Measurements from ENCODE around the gene DUSP16.

The DUSP16 gene

GRCh38 chr12:12445882-12446181 is 116.8 kb downstream of the DUSP16 start:
- DNase-seq (ENCODE audit: low read depth in 1 of 2, low spot score in 1 of 2): no peak

GRCh38 chr12:12445165-12445881 is 117.3 kb downstream of the DUSP16 start:
- no peak for DNase-seq (ENCODE audit: low read depth in 1 of 2, low spot score in 1 of 2)

GRCh38 chr12:12443431-12443878 is 119.2 kb downstream of the DUSP16 start:
- DNase-seq (ENCODE audit: low read depth in 1 of 2, low spot score in 1 of 2): no peak

GRCh38 chr12:12442548-12443071 is 120.1 kb downstream of the DUSP16 start:
- no peak for DNase-seq (ENCODE audit: low read depth in 1 of 2, low spot score in 1 of 2)

GRCh38 chr12:12441843-12442461 is 120.7 kb downstream of the DUSP16 start:
- DNase-seq (ENCODE audit: low read depth in 1 of 2, low spot score in 1 of 2): no peak

GRCh38 chr12:12441429-12441807 is 121.2 kb downstream of the DUSP16 start:
- DNase-seq (ENCODE audit: low read depth in 1 of 2, low spot score in 1 of 2): no peak

- no peak for DNase-seq (ENCODE audit: low read depth in 1 of 2, low spot score in 1 of 2)
Measured at GRCh38 chr12:12440784-12441428, 121.8 kb downstream of the DUSP16 start.

- peak in 1 of 2 donors; percentile 17 for DNase-seq (ENCODE audit: low read depth in 1 of 2, low spot score in 1 of 2)
Measured at GRCh38 chr12:12439636-12440035, 123.0 kb downstream of the DUSP16 start.

- DNase-seq (ENCODE audit: low read depth in 1 of 2, low spot score in 1 of 2): no peak
Measured at GRCh38 chr12:12436831-12437345, 125.8 kb downstream of the DUSP16 start.

GRCh38 chr12:12433203-12433731 is 129.4 kb downstream of the DUSP16 start:
- DNase-seq (ENCODE audit: low read depth in 1 of 2, low spot score in 1 of 2): no peak

GRCh38 chr12:12432364-12432763 is 130.3 kb downstream of the DUSP16 start:
- no peak for DNase-seq (ENCODE audit: low read depth in 1 of 2, low spot score in 1 of 2)

- DNase-seq (ENCODE audit: low read depth in 1 of 2, low spot score in 1 of 2): no peak
Measured at GRCh38 chr12:12428961-12429657, 133.6 kb downstream of the DUSP16 start.

- no peak for DNase-seq (ENCODE audit: low read depth in 1 of 2, low spot score in 1 of 2)
Measured at GRCh38 chr12:12428047-12428446, 134.6 kb downstream of the DUSP16 start.

- DNase-seq (ENCODE audit: low read depth in 1 of 2, low spot score in 1 of 2): no peak
Measured at GRCh38 chr12:12427568-12427967, 135.1 kb downstream of the DUSP16 start.

- DNase-seq (ENCODE audit: low read depth in 1 of 2, low spot score in 1 of 2): no peak
Measured at GRCh38 chr12:12425616-12426015, 137.0 kb downstream of the DUSP16 start.

GRCh38 chr12:12425001-12425400 is 137.7 kb downstream of the DUSP16 start:
- DNase-seq (ENCODE audit: low read depth in 1 of 2, low spot score in 1 of 2): no peak
